Mesendoderm (in vitro differentiated cells): ENCODE results near the gene MUC6.

ENCODE experiments used
- DNase-seq: peaks from one replicate; pipeline ENCODE4 v3.0.0; 2013
- H2AK5ac ChIP-seq: 2 replicates; pipeline ENCODE4 v1.6.1; 2013; ENCODE audit warnings: low read length, inconsistent platforms
- H2BK120ac ChIP-seq: 2 replicates; pipeline ENCODE4 v1.6.1; 2013; ENCODE audit warnings: low read depth, mild to moderate bottlenecking, low read length, moderate library complexity, mixed read lengths
- H2BK15ac ChIP-seq: replicated peaks from 2 replicates; pipeline ENCODE4 v1.6.1; 2013; ENCODE audit warnings: low read depth, mild to moderate bottlenecking, moderate library complexity
- H2BK5ac ChIP-seq: 2 replicates; pipeline ENCODE4 v1.6.1; 2013; ENCODE audit warnings: low read length, inconsistent platforms
- H3K18ac ChIP-seq: 2 replicates; pipeline ENCODE4 v1.6.1; 2013; ENCODE audit warnings: mild to moderate bottlenecking, low read length, mixed read lengths
- H3K23ac ChIP-seq: one replicate; pipeline ENCODE4 v1.6.1; 2013; ENCODE audit warnings: low read length
- H3K27ac ChIP-seq: 2 replicates; pipeline ENCODE4 v1.5.1; 2013; ENCODE audit warnings: low read depth, mild to moderate bottlenecking, inconsistent platforms, low read length, moderate library complexity
- H3K27me3 ChIP-seq: 2 replicates; pipeline ENCODE4 v1.6.1; 2013; ENCODE audit warnings: low read length, control low read depth, mild to moderate bottlenecking, inconsistent platforms; ENCODE audit not compliant: insufficient read depth, poor library complexity
- H3K36me3 ChIP-seq: 2 replicates; pipeline ENCODE4 v1.6.1; 2013; ENCODE audit warnings: low read length, inconsistent platforms; ENCODE audit not compliant: control insufficient read depth, insufficient read depth
- H3K4ac ChIP-seq: one replicate; pipeline ENCODE4 v1.6.1; 2013; ENCODE audit warnings: low read depth, mild to moderate bottlenecking, low read length, moderate library complexity
- H3K4me1 ChIP-seq: 2 replicates; pipeline ENCODE4 v1.6.1; 2013; ENCODE audit warnings: low read depth, low read length, inconsistent platforms; ENCODE audit not compliant: control insufficient read depth
- H3K4me2 ChIP-seq: 2 replicates; pipeline ENCODE4 v1.6.1; 2013; ENCODE audit warnings: low read length
- H3K4me3 ChIP-seq: 2 replicates; pipeline ENCODE4 v1.5.1; 2013; ENCODE audit warnings: mild to moderate bottlenecking, low read length
- H3K56ac ChIP-seq: one replicate; pipeline ENCODE4 v1.6.1; 2013; ENCODE audit warnings: low read length
- H3K79me1 ChIP-seq: 2 replicates; pipeline ENCODE4 v1.6.1; 2013; ENCODE audit warnings: low read length, inconsistent platforms
- H3K79me2 ChIP-seq: 2 replicates; pipeline ENCODE4 v1.6.1; 2013; ENCODE audit warnings: mild to moderate bottlenecking, low read length; ENCODE audit not compliant: control insufficient read depth, insufficient read depth
- H3K9ac ChIP-seq: 2 replicates; pipeline ENCODE4 v1.6.1; 2013; ENCODE audit warnings: low read length, inconsistent platforms
- H4K5ac ChIP-seq: one replicate; pipeline ENCODE4 v1.6.1; 2013; ENCODE audit warnings: low read length
- H4K8ac ChIP-seq: one replicate; pipeline ENCODE4 v1.6.1; 2013; ENCODE audit warnings: low read depth, mild to moderate bottlenecking, control low read depth, low read length, moderate library complexity
- WGBS: extraction: QIAGEN DNeasy Blood & Tissue Kit; methylation state at CpG from one replicate; pipeline ENCODE4 v1.1.7; 2013; ENCODE audit warnings: low lambda C conversion rate, missing lambda C conversion rate; ENCODE audit not compliant: insufficient coverage; ENCODE audit errors: extremely low coverage; 5-methylcytosine and 5-hydroxymethylcytosine counted together

MUC6 gene

GRCh38 chr11:1022908-1023810 is 13.4 kb downstream of the MUC6 start:
- H2BK120ac ChIP-seq = no peak overlapping the region
- H4K5ac ChIP-seq = no peak overlapping the region
- H3K4ac ChIP-seq = no peak overlapping the region
- 100% methylated on average over 12 of the region's 28 CpGs for WGBS
- no peak overlapping the region for H3K56ac ChIP-seq
- no peak overlapping the region for H3K23ac ChIP-seq
- no peak overlapping the region for H3K4me3 ChIP-seq
- H3K4me2 ChIP-seq = no peak overlapping the region
- no peaks in the 10 kb centered on the region for H3K79me2 ChIP-seq
- no peaks in the 10 kb centered on the region for H3K27me3 ChIP-seq
- H3K79me1 ChIP-seq = no peaks in the 10 kb centered on the region
- H4K8ac ChIP-seq = no peak overlapping the region
- no peak overlapping the region for H2BK5ac ChIP-seq
- H3K36me3 ChIP-seq = no peaks in the 10 kb centered on the region
- no peak overlapping the region for H3K27ac ChIP-seq
- no peak overlapping the region for H2AK5ac ChIP-seq
- no peak for DNase-seq
- H3K4me1 ChIP-seq = no peaks in the 10 kb centered on the region
- H2BK15ac ChIP-seq = no peak overlapping the region
- no peak overlapping the region for H3K18ac ChIP-seq
- no peak overlapping the region for H3K9ac ChIP-seq

DNA sequence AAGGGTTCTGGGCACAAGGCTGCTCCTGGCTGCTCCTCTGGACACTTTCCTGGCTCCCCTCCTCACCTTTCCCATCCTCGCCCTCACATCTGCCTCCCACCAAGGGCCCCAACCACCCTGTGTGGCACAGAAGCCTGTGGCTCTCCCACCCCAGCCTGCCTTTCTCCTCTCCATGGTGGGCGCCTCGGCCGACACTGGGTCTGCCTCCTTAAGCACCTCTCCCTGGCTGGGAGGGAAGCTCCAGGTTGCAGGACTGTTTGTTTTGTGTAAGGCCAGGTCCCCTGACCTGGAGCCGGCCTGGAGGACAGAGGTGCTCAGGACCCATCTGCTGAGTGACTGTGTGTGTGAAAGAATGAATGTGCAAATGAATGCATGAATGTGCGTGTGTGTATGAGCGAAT is 14.1 kb downstream of the MUC6 start:
- H3K79me2 ChIP-seq = no peaks in the 10 kb centered on the region
- no peak overlapping the region for H3K18ac ChIP-seq
- no peak overlapping the region for H2AK5ac ChIP-seq
- peaks cover 3% of the 10 kb centered on the region for H3K79me1 ChIP-seq
- H3K27me3 ChIP-seq = no peaks in the 10 kb centered on the region
- no peak overlapping the region for H3K27ac ChIP-seq
- no peaks in the 10 kb centered on the region for H3K36me3 ChIP-seq
- H2BK5ac ChIP-seq = no peak overlapping the region
- no peak overlapping the region for H4K8ac ChIP-seq
- no peak overlapping the region for H3K9ac ChIP-seq
- H4K5ac ChIP-seq = no peak overlapping the region
- WGBS = no CpG with 5 or more reads among the region's 7 CpGs
- no peak overlapping the region for H2BK120ac ChIP-seq
- H3K23ac ChIP-seq = no peak overlapping the region
- H2BK15ac ChIP-seq = no peak overlapping the region
- no peak overlapping the region for H3K4me3 ChIP-seq
- no peak for DNase-seq
- H3K4me2 ChIP-seq = no peak overlapping the region
- H3K56ac ChIP-seq = no peak overlapping the region
- no peaks in the 10 kb centered on the region for H3K4me1 ChIP-seq
- H3K4ac ChIP-seq = no peak overlapping the region

DNA sequence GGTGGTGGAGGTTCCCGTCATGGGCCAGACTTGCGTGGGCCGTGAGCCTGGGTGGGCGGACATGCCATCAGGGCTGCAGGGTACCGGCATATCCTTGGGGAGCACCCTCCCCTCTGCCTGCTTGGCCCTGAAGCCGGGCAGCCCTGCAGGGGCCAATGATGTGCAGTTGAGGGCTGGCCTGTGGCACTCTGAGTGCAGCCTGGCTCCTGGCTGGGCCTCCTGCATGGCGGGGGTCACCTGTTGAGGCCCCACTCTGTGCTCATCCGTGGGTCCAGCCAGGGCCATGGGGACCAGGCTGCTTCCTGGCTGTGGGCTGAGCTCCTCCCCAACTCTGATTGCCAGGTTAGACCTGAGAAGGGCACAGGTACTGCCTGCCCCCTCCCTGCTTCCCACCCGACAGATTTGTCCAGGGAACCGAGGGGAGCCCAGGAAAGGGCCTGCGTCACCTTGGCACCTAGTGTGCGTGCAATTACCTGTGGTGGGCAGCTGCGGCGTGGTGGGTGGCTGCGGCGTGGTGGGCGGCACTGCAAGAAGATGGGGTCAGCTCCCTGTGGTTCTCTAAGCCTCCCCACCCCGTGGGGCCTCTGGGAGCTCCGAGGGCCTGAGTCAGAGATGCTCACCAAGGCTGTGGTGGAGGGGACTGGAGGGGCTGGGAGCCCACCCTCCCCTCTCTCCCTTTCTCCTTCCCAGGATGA is 16.2 kb downstream of the MUC6 start:
- H3K4me1 ChIP-seq = no peaks in the 10 kb centered on the region
- H3K79me1 ChIP-seq = peaks cover 11% of the 10 kb centered on the region
- H3K36me3 ChIP-seq = no peaks in the 10 kb centered on the region
- DNase-seq = no peak
- H3K23ac ChIP-seq = no peak overlapping the region
- no peak overlapping the region for H3K4me2 ChIP-seq
- H4K8ac ChIP-seq = no peak overlapping the region
- H2AK5ac ChIP-seq = no peak overlapping the region
- no peak overlapping the region for H2BK120ac ChIP-seq
- no peaks in the 10 kb centered on the region for H3K79me2 ChIP-seq
- no CpG with 5 or more reads among the region's 19 CpGs for WGBS
- H3K18ac ChIP-seq = no peak overlapping the region
- no peak overlapping the region for H3K4ac ChIP-seq
- no peak overlapping the region for H3K9ac ChIP-seq
- H2BK5ac ChIP-seq = no peak overlapping the region
- no peak overlapping the region for H3K27ac ChIP-seq
- no peaks in the 10 kb centered on the region for H3K27me3 ChIP-seq
- no peak overlapping the region for H3K56ac ChIP-seq
- H2BK15ac ChIP-seq = no peak overlapping the region
- H3K4me3 ChIP-seq = no peak overlapping the region
- no peak overlapping the region for H4K5ac ChIP-seq

DNA sequence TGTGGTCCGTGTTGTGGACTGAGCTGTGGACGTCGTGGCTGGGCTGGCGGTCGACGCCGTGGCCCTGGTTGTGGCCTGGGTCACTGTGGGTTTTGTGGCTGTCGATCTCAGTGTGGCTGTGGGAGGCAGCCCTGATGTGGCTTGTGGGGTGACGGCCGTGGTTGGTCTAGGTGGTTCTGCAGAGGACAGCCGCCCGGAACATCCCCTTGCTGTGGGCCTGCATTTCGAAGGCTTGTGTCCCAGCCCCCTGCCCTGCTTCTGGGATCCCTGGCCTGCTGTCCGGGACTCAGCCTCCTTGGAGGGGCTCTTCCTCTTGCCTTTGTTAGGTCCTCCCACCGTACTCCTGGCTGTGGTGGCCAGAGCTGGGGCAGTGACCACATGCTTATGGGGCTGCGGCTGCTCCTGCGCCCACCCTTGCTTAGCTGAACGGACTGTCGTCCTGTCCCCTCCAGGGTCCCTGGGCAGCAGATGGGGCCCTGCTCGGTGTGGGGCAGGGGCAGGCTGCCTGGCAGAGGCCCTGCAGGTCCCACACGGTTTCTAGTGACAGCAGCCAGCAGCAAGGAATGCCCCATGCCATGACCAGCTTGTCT is 17.1 kb downstream of the MUC6 start:
- no peak overlapping the region for H3K9ac ChIP-seq
- no peak overlapping the region for H3K4me2 ChIP-seq
- WGBS = no CpG with 5 or more reads among the region's 21 CpGs

GRCh38 chr11:1018091-1018490 is 18.4 kb downstream of the MUC6 start:
- H3K27ac ChIP-seq = no peak overlapping the region
- H3K18ac ChIP-seq = no peak overlapping the region
- WGBS = no CpG with 5 or more reads among the region's 9 CpGs
- no peak overlapping the region for H3K4ac ChIP-seq
- H3K4me1 ChIP-seq = no peaks in the 10 kb centered on the region
- no peak overlapping the region for H2AK5ac ChIP-seq
- no peak overlapping the region for H2BK120ac ChIP-seq
- no peak overlapping the region for H3K4me3 ChIP-seq
- no peak overlapping the region for H3K56ac ChIP-seq
- no peak overlapping the region for H2BK5ac ChIP-seq
- H2BK15ac ChIP-seq = no peak overlapping the region
- H3K9ac ChIP-seq = no peak overlapping the region
- no peaks in the 10 kb centered on the region for H3K27me3 ChIP-seq
- no peak overlapping the region for H3K4me2 ChIP-seq
- no peak overlapping the region for H4K5ac ChIP-seq
- DNase-seq = no peak
- H4K8ac ChIP-seq = no peak overlapping the region
- H3K36me3 ChIP-seq = no peaks in the 10 kb centered on the region
- H3K23ac ChIP-seq = no peak overlapping the region
- no peaks in the 10 kb centered on the region for H3K79me2 ChIP-seq
- peaks cover 11% of the 10 kb centered on the region for H3K79me1 ChIP-seq

More for the DNA sequence above, 17.1 kb downstream of the MUC6 start:
- Histone ChIP-seq H3K27ac (no peak overlapping the region), H3K4me1 (no peaks in the 10 kb centered on the region), H3K79me2 (no peaks in the 10 kb centered on the region), H2AK5ac (no peak overlapping the region), H4K8ac (no peak overlapping the region), H4K5ac (no peak overlapping the region), H2BK5ac (no peak overlapping the region), H3K79me1 (peaks cover 11% of the 10 kb centered on the region), H3K56ac (no peak overlapping the region), H3K18ac (no peak overlapping the region), H3K27me3 (no peaks in the 10 kb centered on the region), H2BK15ac (no peak overlapping the region), H2BK120ac (no peak overlapping the region), H3K36me3 (no peaks in the 10 kb centered on the region), H3K4me3 (no peak overlapping the region), H3K23ac (no peak overlapping the region), H3K4ac (no peak overlapping the region)
- no peak for DNase-seq
